Vagina (tissue), 2 donors: ENCODE data around the gene PPIB. TPM values are rescaled to one million over a fixed set of nuclear protein-coding genes. Genes with fewer than 3 reads are reported as not detected.

Source experiments
- DNase-seq, 2 donors: peaks; one replicate each; pipeline ENCODE4 v3.0.0-alpha.2; 2017; ENCODE audit errors: extremely low spot score in 2 of 2
- H3K27ac ChIP-seq: fragments of 200-600 bp; sonication (generic); one replicate; pipeline ENCODE4 v1.5.1; 2019
- H3K27me3 ChIP-seq: fragments of 200-600 bp; sonication (generic); one replicate; pipeline ENCODE4 v1.5.1; 2019
- H3K36me3 ChIP-seq, 2 donors: fragments of 200-600 bp; sonication (generic); one replicate each; pipeline ENCODE4 v1.5.1; 2017 to 2019
- H3K4me1 ChIP-seq: fragments of 200-600 bp; sonication (generic); one replicate; pipeline ENCODE4 v1.5.1; 2019
- H3K4me3 ChIP-seq, 2 donors: fragments of 200-600 bp; sonication (generic); 1 replicate in 1 of 2; 2 replicates in 1 of 2; pipeline ENCODE4 v1.5.1; 2016 to 2019
- H3K9me3 ChIP-seq: fragments of 200-600 bp; sonication (generic); one replicate; pipeline ENCODE4 v1.5.1; 2019
- CTCF ChIP-seq, 3 experiments: fragments of 450-650 bp in 2 of 3; fragments of 200-600 bp in 1 of 3; sonication (generic) in 1 of 3; IDR thresholded peaks; one replicate each; pipeline ENCODE4 v1.5.1; 2017 to 2019; ENCODE audit warnings: antibody characterized with exemption in 3 of 3, mild to moderate bottlenecking in 2 of 3, moderate library complexity in 2 of 3
- POLR2A ChIP-seq, 2 donors: fragments of 450-650 bp; IDR thresholded peaks; one replicate each; pipeline ENCODE4 v1.6.1; 2017; ENCODE audit warnings: antibody characterized with exemption in 2 of 2, mild to moderate bottlenecking in 2 of 2, moderate library complexity in 2 of 2
- POLR2AphosphoS5 ChIP-seq, 2 donors: sonication (generic); formaldehyde crosslinking; IDR thresholded peaks; one replicate each; pipeline ENCODE4 v1.9.0; 2017; ENCODE audit warnings: antibody characterized with exemption in 2 of 2, mild to moderate bottlenecking in 2 of 2, low read depth in 1 of 2; ENCODE audit not compliant: insufficient read depth in 1 of 2
- intact Hi-C: fragments of 100-400 bp; cut with DNase I; formaldehyde crosslinking; loops from one replicate; pipeline ENCODE4 v1.15.1; 2023
- total RNA-seq: library from RNA; depleted of rRNA; stranded (reverse); fragments of >200 nt; gene quantifications from one replicate; pipeline ENCODE4 v1.2.3, GENCODE V29; 2016

Gene PPIB
- total RNA-seq, 1 donor from 2014 or later, result 451 TPM

DNA sequence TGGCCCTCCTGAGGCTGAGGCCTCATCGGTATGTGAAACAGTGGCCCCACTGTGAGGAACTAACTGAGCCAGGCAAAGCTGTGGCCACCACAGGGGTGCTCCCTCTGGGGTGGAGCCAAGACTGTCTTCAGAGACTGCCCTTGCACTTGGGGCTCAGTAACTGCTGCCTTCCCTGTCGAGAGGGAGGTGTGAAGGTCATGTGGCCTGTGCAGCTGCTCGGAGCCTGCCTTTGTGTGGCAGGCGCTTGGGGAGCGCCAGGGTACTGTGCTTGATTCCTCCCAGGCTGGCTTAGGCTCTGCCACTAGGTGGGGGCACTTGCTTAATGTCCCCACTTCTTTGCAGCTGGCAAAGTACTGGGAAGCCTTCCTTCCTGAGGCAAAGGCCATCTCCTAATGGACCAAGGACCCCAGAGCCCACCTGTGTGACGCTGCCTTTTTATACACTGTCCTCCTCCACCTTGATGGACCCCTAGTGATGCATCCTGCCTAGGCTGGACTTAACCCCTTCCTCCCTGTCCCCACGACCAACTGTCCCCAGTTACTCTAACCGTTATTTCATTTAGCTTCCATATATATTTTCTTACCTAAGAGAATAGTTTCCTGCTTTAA, 25.5 kb downstream of the PPIB start:
- intact Hi-C loops, result no loop called here
- Histone ChIP-seq H3K27ac (no peak overlapping the region), H3K4me1 (no peaks in the 10 kb centered on the region), H3K9me3 (no peaks in the 10 kb centered on the region), H3K27me3 (no peaks in the 10 kb centered on the region), H3K36me3 (peaks cover 0 to 77% of the 10 kb centered on the region in 2 donors), H3K4me3 (no peak overlapping the region)
- TF ChIP-seq CTCF (IDR thresholded peaks at IDR 0.05) (no peak), POLR2AphosphoS5 (IDR thresholded peaks at IDR 0.05; ENCODE audit: insufficient read depth in 1 of 2, low read depth in 1 of 2) (no peak), POLR2A (IDR thresholded peaks at IDR 0.05) (no peak)
- no peak for DNase-seq

- TF ChIP-seq POLR2A (IDR thresholded peaks at IDR 0.05) (no peak), CTCF (IDR thresholded peaks at IDR 0.05) (no peak), POLR2AphosphoS5 (IDR thresholded peaks at IDR 0.05; ENCODE audit: insufficient read depth in 1 of 2, low read depth in 1 of 2) (no peak)
- H3K4me3 ChIP-seq, result no peak overlapping the region
- H3K27ac ChIP-seq, result no peak overlapping the region
- no peaks in the 10 kb centered on the region for H3K9me3 ChIP-seq
- intact Hi-C loops, result no loop called here
- no peaks in the 10 kb centered on the region for H3K4me1 ChIP-seq
- DNase-seq, result no peak
- H3K27me3 ChIP-seq, result no peaks in the 10 kb centered on the region
- H3K36me3 ChIP-seq, result peaks cover 0 to 80% of the 10 kb centered on the region in 2 donors
Observed at GRCh38 chr15:64136347-64136746, 26.5 kb downstream of the PPIB start.

GRCh38 chr15:64134345-64134829, 28.4 kb downstream of the PPIB start:
- Histone ChIP-seq H3K27ac (no peak overlapping the region), H3K9me3 (no peaks in the 10 kb centered on the region), H3K36me3 (peaks cover 0 to 95% of the 10 kb centered on the region in 2 donors), H3K4me1 (no peaks in the 10 kb centered on the region), H3K4me3 (no peak overlapping the region), H3K27me3 (no peaks in the 10 kb centered on the region)
- intact Hi-C loops, result no loop called here
- TF ChIP-seq CTCF (IDR thresholded peaks at IDR 0.05) (no peak), POLR2A (IDR thresholded peaks at IDR 0.05) (no peak), POLR2AphosphoS5 (IDR thresholded peaks at IDR 0.05; ENCODE audit: insufficient read depth in 1 of 2, low read depth in 1 of 2) (no peak)
- DNase-seq, result no peak

DNA sequence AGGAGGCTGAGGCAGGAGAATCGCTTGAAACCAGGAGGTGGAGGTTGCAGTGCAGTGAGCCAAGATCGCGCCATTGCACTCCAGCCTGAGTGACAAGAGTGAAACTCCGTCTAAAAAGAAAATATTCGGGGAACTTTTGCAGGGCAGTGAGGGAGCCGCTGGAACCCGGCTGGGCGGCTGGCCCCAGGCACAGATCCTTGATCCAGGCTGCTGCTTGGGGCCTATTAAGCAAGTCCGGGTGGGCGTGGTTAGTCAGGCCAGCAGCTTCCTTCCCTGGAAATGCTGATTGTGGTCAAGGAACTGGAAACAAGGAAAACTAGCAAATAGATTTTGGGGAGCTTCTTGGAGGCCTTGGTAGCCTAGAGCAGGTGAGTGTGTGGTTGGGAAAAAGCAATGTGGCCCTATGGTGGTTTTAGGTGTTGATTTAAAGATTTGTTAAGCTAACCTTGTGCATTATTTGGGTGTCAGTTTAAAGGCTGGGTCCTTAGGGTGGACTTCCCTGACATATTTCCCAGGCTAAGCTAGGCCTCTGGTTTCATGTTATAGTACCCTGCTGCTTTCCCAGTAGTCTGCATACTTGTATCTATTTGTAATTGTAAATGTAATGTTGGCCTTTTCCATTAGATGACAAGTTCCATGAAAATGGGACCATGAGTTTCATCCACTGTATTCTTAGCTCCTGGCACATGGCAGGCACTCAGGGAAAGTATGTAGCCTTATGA, 29.0 kb downstream of the PPIB start:
- TF ChIP-seq POLR2AphosphoS5 (IDR thresholded peaks at IDR 0.05; ENCODE audit: insufficient read depth in 1 of 2, low read depth in 1 of 2), result no peak
- TF ChIP-seq POLR2A (IDR thresholded peaks at IDR 0.05), result no peak
- no peak for TF ChIP-seq CTCF (IDR thresholded peaks at IDR 0.05)

DNA sequence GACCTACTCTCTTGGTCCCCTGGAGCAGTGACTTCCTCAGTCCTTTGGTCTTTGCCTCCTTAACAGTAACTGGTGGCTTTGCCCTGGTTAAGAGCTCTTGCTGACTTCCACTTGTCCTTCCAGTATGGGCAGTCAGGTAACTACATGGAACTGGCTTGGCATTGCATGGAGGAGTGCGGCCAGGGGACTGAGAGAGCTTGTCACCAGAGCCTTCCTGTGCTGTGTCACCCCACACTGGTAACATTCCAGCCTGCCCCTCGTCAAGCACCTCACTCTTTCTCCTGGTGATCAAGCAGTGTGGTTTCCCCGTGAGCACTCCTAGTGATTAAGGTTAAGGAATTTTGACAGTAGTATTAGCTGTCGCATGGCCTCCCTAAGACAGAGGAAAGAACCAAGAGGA, 30.6 kb downstream of the PPIB start:
- intact Hi-C loops, result no loop called here
- TF ChIP-seq POLR2AphosphoS5 (IDR thresholded peaks at IDR 0.05; ENCODE audit: insufficient read depth in 1 of 2, low read depth in 1 of 2) (no peak), CTCF (IDR thresholded peaks at IDR 0.05) (no peak), POLR2A (IDR thresholded peaks at IDR 0.05) (no peak)
- H3K36me3 ChIP-seq, result peaks cover 0 to 100% of the 10 kb centered on the region in 2 donors

More for the DNA sequence above, 29.0 kb downstream of the PPIB start:
- H3K4me3 ChIP-seq, result no peak overlapping the region
- no peaks in the 10 kb centered on the region for H3K9me3 ChIP-seq
- H3K27me3 ChIP-seq, result no peaks in the 10 kb centered on the region
- no peak for DNase-seq
- H3K36me3 ChIP-seq, result peaks cover 0 to 100% of the 10 kb centered on the region in 2 donors
- H3K4me1 ChIP-seq, result no peaks in the 10 kb centered on the region
- H3K27ac ChIP-seq, result no peak overlapping the region
- intact Hi-C loops, result no loop called here

More for the DNA sequence above, 30.6 kb downstream of the PPIB start:
- H3K27me3 ChIP-seq, result no peaks in the 10 kb centered on the region
- H3K4me3 ChIP-seq, result no peak overlapping the region
- H3K27ac ChIP-seq, result no peak overlapping the region
- H3K9me3 ChIP-seq, result no peaks in the 10 kb centered on the region
- no peaks in the 10 kb centered on the region for H3K4me1 ChIP-seq
- DNase-seq, result no peak
